Stimulated activated CD8-positive, alpha-beta memory T cell treated with anti-CD3 and anti-CD28 coated beads, Interleukin-4, amount 100 ng/mL, for 48 hours (primary cell): ENCODE results near the gene MORC1.

ENCODE experiments used
- DNase-seq: peaks from one replicate; pipeline ENCODE4 v3.0.0-alpha.2; 2020

Gene MORC1

GRCh38 chr3:108931035-108931434 lies 186.9 kb downstream of the MORC1 start:
- no peak for DNase-seq

GRCh38 chr3:108918866-108919265 lies 199.1 kb downstream of the MORC1 start:
- no peak for DNase-seq

DNA sequence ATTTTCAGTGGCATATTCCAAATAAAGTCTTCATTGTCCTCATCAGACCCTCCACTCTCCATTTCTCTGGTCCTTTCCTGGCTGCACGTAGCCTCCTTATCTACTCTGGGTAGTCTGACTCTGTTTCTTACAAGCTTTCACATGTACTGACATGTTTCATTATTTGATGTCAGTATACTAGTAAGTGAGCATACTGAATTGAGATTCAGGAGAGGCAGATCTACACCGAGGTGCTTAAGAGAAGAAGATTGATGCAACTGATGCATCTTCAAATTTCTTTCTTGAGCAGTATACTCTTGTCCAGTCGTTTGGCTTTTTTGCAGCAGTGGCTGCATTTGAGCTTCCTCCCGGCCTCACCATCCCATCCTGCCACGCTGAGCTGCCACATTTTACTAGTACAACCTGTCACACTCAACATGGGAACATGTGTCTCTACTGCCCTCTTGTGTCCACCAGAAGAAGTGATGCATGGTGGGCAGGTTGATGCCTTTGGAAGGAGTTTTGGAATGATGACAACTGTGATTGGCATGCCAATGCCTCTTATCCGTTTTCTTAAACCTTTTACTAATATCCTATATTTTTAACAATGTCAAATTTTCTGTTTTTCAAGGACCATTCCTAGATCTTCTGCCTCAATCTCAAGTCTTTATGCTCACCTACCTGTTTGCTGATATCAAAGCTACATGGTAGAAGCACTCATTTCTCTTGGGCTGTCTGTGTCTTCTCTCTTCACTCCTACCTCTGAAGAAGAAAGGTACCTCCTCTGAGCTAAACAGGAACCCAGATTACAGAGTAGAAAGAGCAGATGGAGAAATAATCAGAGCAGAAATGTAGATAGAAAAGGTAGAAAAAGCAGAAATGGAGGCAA lies 202.9 kb downstream of the MORC1 start:
- DNase-seq: peak; percentile 67

- no peak for DNase-seq
Observed at GRCh38 chr3:108909799-108910198, 208.1 kb downstream of the MORC1 start.
